Fibroblast of peridontal ligament (primary cell): ENCODE data around the gene SORD.
"Not testable (repeated sequence)": the region's sequence is repeated elsewhere in the genome, so short reads cannot be mapped to it uniquely, and the experiment has no call there.

Experiments
- DNase-seq: peaks from one replicate; pipeline ENCODE4 v3.0.0-alpha.2; 2010; ENCODE audit errors: extremely low read depth

The SORD gene

GRCh38 chr15:45062301-45062700 is 39.3 kb downstream of the SORD start:
- not testable (repeated sequence) for DNase-seq

DNA sequence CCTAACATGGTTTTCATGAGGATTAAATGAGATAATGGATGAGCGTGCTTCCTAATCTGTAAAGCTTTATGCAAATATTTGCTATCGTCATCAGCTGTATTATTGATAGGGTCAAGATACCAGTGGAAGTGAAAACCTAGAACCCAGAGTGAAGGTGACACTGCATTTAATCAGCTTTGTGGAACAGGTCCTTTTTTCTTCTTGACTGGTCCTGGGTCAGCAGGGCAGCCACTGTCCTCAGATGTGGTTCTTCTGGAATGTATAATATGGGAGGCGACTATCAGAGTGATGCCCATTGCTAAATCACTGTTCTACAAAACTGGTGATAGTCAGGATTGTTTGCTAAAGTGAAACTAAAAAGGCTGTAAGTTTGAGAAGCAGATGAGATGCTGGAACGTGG is 41.4 kb downstream of the SORD start:
- DNase-seq, result peak; percentile 35

DNA sequence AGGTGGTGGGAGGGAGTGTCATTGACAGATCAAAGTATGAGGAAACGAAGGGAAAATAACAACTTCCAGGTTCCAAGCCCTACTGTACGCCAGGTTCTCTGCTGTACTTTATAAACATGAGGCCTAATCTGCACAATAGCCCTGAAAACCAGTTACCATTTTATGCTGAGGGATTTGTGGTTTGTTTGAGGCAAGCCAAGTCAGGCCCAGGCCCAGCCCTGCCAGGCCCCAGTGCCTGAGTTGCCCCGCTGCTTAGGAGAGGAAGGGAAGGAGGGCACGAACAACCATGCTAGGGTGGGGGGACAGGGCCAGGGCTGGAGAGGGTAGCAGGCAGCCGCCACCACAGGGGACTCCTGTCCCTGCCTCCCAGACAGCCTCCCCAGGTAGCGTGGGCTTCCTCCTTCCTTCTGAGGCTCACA is 47.0 kb downstream of the SORD start:
- not testable (repeated sequence) for DNase-seq

- not testable (repeated sequence) for DNase-seq
Observed at GRCh38 chr15:45073602-45074001, 50.6 kb downstream of the SORD start.

DNA sequence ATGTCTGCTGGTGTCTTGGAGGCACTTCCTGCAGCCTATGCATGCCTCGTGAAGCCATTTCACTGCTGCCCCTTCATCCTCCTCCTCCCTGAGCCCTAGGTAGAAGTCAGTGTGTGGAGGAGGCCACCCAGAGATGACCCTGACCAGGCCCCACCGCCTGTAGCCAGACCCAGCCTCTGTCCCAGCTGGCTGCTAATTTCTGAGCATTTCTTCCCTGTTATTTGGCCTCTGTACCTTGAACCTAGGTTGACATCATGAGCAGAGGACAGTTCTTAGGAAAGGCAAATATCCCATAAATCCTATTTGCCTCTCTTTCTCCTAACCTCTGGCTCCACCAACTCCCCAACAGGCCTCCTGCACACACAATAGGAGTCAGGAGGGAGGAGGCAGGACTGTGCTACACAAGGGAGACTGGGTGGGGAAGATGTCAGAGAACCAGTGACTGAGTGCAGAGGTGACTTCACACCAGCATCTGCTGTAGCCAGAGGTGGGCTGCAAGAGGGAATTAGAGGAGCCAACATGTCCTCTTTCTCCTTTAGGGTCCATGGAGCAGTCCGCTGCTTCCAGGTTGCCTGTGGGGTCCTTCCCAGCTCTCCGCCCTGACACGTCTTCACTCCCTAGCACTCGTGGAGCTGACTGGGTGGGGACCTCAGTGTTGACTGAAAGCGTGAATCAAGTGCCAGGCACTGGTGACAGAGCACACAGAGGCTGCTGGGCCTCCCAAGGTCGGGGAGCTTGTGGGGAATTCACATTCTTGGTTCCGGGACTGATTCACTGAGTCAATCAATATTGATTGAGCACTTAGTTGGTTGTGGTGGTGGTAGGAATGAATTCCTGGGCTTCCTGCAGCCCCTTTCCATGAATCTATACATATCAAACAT is 52.7 kb downstream of the SORD start:
- DNase-seq, result not testable (repeated sequence)

GRCh38 chr15:45077391-45077790 is 54.4 kb downstream of the SORD start:
- not testable (repeated sequence) for DNase-seq

DNA sequence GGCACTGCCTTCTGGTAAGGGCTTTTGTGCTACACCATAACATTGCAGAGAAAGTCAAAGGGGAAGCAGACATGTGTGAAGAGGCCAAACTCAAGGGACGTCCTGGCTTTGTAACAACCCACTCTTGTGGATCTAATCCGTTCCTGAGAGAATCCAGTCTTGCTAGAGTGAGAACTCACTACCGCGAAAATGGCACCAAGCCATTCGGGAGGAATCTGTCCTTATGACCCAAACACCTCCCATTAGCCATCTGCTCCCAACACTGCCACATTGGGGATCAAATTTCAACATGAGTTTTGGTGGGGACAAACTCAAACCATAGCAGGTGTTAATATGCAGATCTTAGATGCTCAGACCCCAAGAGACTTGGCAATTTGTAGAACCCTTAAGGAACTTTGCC is 56.2 kb downstream of the SORD start:
- not testable (repeated sequence) for DNase-seq

- DNase-seq, result not testable (repeated sequence)
Observed at GRCh38 chr15:45079628-45080246, 56.7 kb downstream of the SORD start.

- not testable (repeated sequence) for DNase-seq
Observed at GRCh38 chr15:45080593-45080992, 57.6 kb downstream of the SORD start.

DNA sequence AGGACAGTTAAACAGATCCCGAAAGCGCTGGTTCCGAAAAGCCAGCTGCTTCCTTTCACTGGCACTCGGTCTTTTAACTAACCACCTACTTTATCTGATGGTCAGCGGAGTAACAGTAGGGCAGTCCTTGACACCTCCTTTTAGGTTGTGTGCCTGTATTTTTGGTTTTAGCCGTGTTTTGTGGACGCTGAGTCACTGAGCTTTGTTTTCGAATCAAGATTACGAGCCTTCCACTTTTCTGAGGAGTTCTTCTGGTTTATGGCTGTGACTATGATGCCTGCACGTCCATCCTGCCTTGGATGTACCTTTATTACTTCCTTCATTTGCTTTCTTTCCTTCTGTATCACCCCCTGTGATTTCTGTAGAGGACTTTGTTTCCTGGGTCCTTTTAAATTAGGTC is 59.4 kb downstream of the SORD start:
- not testable (repeated sequence) for DNase-seq

DNA sequence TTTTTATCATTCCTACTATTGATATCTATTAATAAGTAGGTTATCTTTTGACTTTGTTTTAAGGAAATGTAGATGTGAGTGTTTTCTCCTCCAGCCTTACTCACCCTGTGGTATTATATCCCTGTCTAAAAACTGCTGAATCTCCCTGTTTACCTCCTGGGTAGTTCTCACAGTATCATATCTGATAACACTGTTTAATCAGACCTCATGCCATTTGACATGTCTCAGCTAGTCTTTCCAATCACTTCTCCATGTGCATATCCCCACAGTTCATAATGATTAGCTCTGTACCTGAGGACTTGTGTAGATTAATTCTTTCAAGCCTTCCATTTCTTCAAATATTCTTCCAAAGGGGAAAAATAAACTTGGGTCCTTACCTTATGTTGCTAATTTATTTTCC is 60.2 kb downstream of the SORD start:
- no peak for DNase-seq

- no peak for DNase-seq
Observed at GRCh38 chr15:45084163-45084562, 61.2 kb downstream of the SORD start.

DNA sequence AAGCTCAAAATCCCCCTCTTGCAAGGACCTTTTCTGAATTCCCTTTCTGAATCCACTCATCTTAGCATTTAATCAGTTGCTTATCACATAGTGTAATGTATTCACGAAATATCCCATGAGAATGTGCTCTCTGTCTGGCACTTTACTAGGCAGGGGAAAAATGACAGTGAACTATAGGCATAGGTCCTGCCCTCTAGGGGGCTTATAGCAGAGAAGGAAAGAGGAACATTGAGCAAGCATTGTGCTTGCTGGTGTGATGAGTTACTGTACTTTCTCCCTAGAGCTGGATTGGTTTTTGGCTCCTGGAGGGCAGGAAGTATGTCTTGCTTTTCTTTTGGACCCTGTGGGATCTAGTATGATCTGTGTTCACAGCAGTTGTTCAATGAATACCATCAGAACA is 64.5 kb downstream of the SORD start:
- no peak for DNase-seq

GRCh38 chr15:45088801-45089711 is 66.1 kb downstream of the SORD start:
- DNase-seq, result no peak

DNA sequence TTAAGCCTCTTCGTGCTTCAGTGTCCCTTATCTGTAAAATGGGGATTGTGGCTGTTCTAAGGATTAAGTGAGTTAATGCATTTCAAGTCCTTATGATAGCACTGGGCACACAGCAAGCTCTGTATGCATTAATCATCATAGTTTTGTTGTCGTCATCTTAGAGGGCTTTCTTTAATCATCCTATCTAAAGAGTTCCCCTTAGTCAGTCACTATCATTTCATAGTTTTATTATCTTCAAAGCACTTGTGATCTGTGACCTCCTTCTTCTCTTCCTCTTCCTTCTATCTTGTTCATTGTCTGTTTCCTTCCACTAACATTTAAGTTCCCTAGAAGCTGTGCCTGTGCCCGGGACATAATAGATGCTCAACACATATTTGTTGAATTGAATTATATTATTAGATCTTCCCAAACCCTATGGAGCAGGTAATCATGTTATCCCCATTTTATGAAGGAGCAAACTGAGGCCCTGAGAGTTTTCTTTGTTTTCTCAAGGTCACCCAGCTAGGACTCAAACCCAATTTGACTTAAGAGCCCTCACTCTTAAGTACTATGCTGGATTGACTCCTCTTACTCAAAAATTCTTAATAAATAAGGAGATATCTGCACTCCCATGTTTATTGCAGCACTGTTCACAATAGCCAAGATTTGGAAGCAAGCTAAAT is 66.8 kb downstream of the SORD start:
- DNase-seq, result no peak

- peak; percentile 47 for DNase-seq
Observed at GRCh38 chr15:45091161-45091560, 68.2 kb downstream of the SORD start.

DNA sequence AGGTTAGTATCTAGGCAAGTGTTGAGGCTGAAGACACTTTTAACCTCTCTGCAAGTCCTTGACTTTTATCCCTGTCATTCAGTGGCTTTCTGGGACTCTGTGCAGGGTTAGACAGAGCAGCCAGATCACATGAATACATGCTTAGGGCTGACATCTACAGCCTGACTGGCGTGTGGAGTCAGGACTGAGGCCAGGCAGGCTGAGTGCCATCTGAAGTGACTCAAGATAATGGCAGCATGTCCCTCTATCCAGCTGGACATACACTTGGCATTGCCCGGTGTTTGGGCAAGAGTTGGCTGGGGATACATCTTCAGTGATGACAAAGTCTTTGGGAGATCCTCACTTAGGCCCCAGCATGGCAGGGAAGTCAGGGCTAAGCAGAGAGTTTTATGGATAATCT is 68.6 kb downstream of the SORD start:
- DNase-seq, result no peak

DNA sequence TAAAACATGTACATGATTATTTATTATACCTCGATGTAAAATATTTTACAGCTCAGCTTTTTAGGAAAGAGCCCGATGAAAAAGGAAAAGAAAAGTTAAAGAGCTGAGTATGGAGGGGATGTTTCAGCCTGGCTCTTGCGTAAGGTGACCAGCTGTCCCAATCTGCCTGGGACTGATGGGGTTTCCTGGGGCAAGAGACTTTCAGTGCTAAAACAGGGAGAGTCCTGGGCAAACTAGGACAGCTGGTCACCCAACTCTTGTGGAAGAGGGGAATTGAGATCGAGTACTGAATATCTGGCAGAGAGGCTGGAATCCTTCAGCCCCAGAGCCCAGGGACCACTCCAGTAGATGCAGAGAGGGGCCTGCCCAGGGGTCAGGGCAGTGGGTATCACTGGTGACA is 70.0 kb downstream of the SORD start:
- DNase-seq, result no peak

GRCh38 chr15:45093622-45094357 is 70.8 kb downstream of the SORD start:
- DNase-seq, result no peak

GRCh38 chr15:45094358-45094730 is 71.3 kb downstream of the SORD start:
- no peak for DNase-seq

- DNase-seq, result no peak
Observed at GRCh38 chr15:45095661-45096060, 72.7 kb downstream of the SORD start.
